GM23338 (cell line): ENCODE measurements around the gene CNTRL. TPM values are rescaled to one million over a fixed set of nuclear protein-coding genes. Genes with fewer than 3 reads are reported as not detected.

ENCODE experiments used
- ATAC-seq: fragments of 200-7000 bp; cut with Tn5 transposase; 3 replicates; pipeline ENCODE4 v1.9.1; 2020
- DNase-seq: peaks from one replicate; pipeline ENCODE4 v3.0.0-alpha.2; 2015; ENCODE audit warnings: low spot score
- H2AFZ ChIP-seq: fragments of 200-600 bp; sonication (generic); 2 replicates; pipeline ENCODE4 v1.8.0; 2016; ENCODE audit warnings: antibody characterized with exemption, mild to moderate bottlenecking, moderate library complexity
- H3F3A ChIP-seq: fragments of 200-600 bp; sonication (generic); replicated peaks from 2 replicates; pipeline ENCODE4 v1.8.0; 2017; ENCODE audit warnings: antibody characterized with exemption, mixed run types, low read depth
- H3K27ac ChIP-seq: fragments of 200-600 bp; sonication (generic); 2 replicates; pipeline ENCODE4 v1.6.1; 2016; ENCODE audit warnings: low read depth
- H3K27me3 ChIP-seq: fragments of 200-600 bp; sonication (generic); 2 replicates; pipeline ENCODE4 v1.8.0; 2016; ENCODE audit warnings: mild to moderate bottlenecking, mixed run types, moderate library complexity; ENCODE audit not compliant: insufficient read depth
- H3K36me3 ChIP-seq: fragments of 200-600 bp; sonication (generic); 2 replicates; pipeline ENCODE4 v1.8.0; 2016; ENCODE audit warnings: mild to moderate bottlenecking; ENCODE audit not compliant: insufficient read depth
- H3K4me1 ChIP-seq: fragments of 200-600 bp; sonication (generic); 2 replicates; pipeline ENCODE4 v1.8.0; 2016; ENCODE audit warnings: mild to moderate bottlenecking, moderate library complexity; ENCODE audit not compliant: insufficient read depth
- H3K4me2 ChIP-seq: fragments of 200-600 bp; sonication (generic); 2 replicates; pipeline ENCODE4 v1.7.1; 2017; ENCODE audit warnings: mixed run types
- H3K4me3 ChIP-seq: fragments of 200-600 bp; sonication (generic); 2 replicates; pipeline ENCODE4 v1.6.1; 2016; ENCODE audit warnings: mixed run types
- H3K79me2 ChIP-seq: fragments of 200-600 bp; sonication (generic); replicated peaks from 2 replicates; pipeline ENCODE4 v1.8.0; 2017; ENCODE audit warnings: mild to moderate bottlenecking; ENCODE audit not compliant: insufficient read depth
- H3K9me2 ChIP-seq: fragments of 200-600 bp; sonication (generic); 2 replicates; pipeline ENCODE4 v1.8.0; 2017; ENCODE audit not compliant: insufficient read depth
- H4K20me1 ChIP-seq: fragments of 200-600 bp; sonication (generic); replicated peaks from 2 replicates; pipeline ENCODE4 v1.8.0; 2017; ENCODE audit warnings: mild to moderate bottlenecking; ENCODE audit not compliant: insufficient read depth
- H3K27ac Mint-ChIP-seq: 2 replicates; pipeline ENCODE4 v1.8.0; 2020; ENCODE audit warnings: inconsistent platforms, mild to moderate bottlenecking, moderate library complexity, mixed read lengths
- H3K27me3 Mint-ChIP-seq: 3 replicates; pipeline ENCODE4 v1.8.0; 2022; ENCODE audit warnings: low read depth, mild to moderate bottlenecking, moderate library complexity, mixed read lengths, inconsistent platforms; ENCODE audit not compliant: insufficient read depth, poor library complexity
- H3K36me3 Mint-ChIP-seq: 3 replicates; pipeline ENCODE4 v1.8.0; 2021; ENCODE audit warnings: low read depth, mild to moderate bottlenecking, inconsistent platforms, moderate library complexity, mixed read lengths
- H3K4me1 Mint-ChIP-seq: 3 replicates; pipeline ENCODE4 v1.8.0; 2020; ENCODE audit warnings: mild to moderate bottlenecking, inconsistent platforms, mixed read lengths
- H3K4me3 Mint-ChIP-seq: 3 replicates; pipeline ENCODE4 v1.8.0; 2021; ENCODE audit warnings: moderate library complexity, mild to moderate bottlenecking, inconsistent platforms, mixed read lengths
- H3K9me3 Mint-ChIP-seq: 3 replicates; pipeline ENCODE4 v1.8.0; 2020; ENCODE audit warnings: moderate library complexity, mild to moderate bottlenecking, inconsistent platforms, mixed read lengths
- CREB1 ChIP-seq: fragments of 250-450 bp; sonication (Bioruptor Pico); IDR thresholded peaks from 2 replicates; pipeline ENCODE4 v1.5.0; 2020; ENCODE audit warnings: low read depth, mild to moderate bottlenecking, moderate library complexity
- CTCF ChIP-seq, 2 experiments: fragments of 200-600 bp in 1 of 2; sonication (generic) in 1 of 2; conservative IDR thresholded peaks; 2 replicates each; pipeline versions ENCODE4 v1.5.1 to v1.6.1; 2016 to 2017; ENCODE audit warnings: antibody characterized with exemption in 2 of 2, low read depth in 2 of 2, mild to moderate bottlenecking in 2 of 2, moderate library complexity in 1 of 2
- ETS1 ChIP-seq: IDR thresholded peaks from 2 replicates; pipeline ENCODE4 v1.6.1; 2016; ENCODE audit warnings: antibody characterized with exemption
- EZH2 ChIP-seq: fragments of 200-600 bp; sonication (generic); IDR thresholded peaks from one replicate; pipeline ENCODE4 v1.8.0; 2017; ENCODE audit warnings: antibody characterized with exemption, mild to moderate bottlenecking, low read depth; ENCODE audit not compliant: unreplicated experiment
- EZH2phosphoT487 ChIP-seq: fragments of 200-600 bp; sonication (generic); IDR thresholded peaks from one replicate; pipeline ENCODE4 v1.8.1; 2018; ENCODE audit warnings: antibody characterized with exemption; ENCODE audit not compliant: unreplicated experiment
- JUNB ChIP-seq: IDR thresholded peaks from one replicate; pipeline ENCODE4 v1.6.1; 2016; ENCODE audit warnings: antibody characterized with exemption; ENCODE audit not compliant: unreplicated experiment
- STAT1 ChIP-seq: IDR thresholded peaks from one replicate; pipeline ENCODE4 v1.6.1; 2016; ENCODE audit warnings: antibody characterized with exemption; ENCODE audit not compliant: unreplicated experiment
- ZNF331 ChIP-seq: fragments of 250-450 bp; sonication (Bioruptor Pico); IDR thresholded peaks from 2 replicates; pipeline ENCODE4 v1.5.0; 2020; ENCODE audit warnings: low read depth, mild to moderate bottlenecking, moderate library complexity
- polyA plus RNA-seq: library from polyadenylated mRNA; unstranded; fragments of >200 nt; fragmentation: Nextera tagmentation; extraction: Ambion mirVana; gene quantifications from 2 replicates; pipeline ENCODE4 v1.2.1, GENCODE V29; 2016
- total RNA-seq: library from RNA; depleted of rRNA; stranded (reverse); fragments of >200 nt; shearing (Covaris generic); gene quantifications from 2 replicates; pipeline ENCODE4 v1.2.3, GENCODE V29; 2014
- TF ChIP-seq, protein P1 (sequence below): IDR thresholded peaks from one replicate; pipeline ENCODE4 v1.6.1; 2018; ENCODE audit warnings: antibody characterized with exemption; ENCODE audit not compliant: unreplicated experiment

CNTRL gene
- total and polyA plus RNA-seq, 2 experiments from 2014 or later: 9.2 to 11.7 TPM

DNA sequence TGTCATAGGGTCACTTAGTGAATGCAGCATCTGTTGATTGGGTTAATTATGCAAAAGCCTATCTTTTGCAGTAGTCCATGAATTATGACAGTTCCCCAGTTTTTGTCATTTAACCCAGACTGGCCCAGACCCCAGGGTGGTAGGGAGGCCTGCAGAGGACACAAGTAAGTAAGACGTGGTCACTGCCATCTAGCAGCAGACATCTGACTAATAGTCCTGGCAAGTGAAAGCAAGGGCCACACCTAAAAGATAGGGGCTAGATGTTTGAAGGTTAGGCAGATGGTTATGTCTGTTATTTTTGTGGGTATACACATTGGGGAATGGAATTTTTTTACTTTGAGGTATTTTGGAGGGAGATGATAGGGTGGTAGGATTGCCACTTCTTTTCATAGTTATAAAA, 78.9 kb downstream of the CNTRL start (continued):
- TF ChIP-seq EZH2 (no peak), JUNB (no peak)

DNA sequence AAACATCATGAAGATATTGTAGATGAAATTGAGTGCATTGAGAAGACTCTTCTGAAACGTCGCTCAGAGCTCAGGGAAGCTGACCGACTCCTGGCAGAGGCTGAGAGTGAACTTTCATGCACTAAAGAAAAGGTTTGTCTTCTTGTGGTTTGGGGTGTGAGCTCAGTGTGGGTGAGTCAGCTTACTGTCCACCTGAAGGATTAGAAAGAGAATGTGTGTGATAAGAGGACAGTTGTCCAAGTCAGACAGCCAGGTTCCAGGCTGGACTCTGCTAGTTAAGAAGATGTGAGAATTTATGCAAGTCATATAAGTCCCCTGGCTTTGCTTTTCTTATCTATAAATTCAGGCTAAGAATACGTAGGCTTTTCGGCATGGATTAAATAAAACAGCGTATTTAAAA, 80.0 kb downstream of the CNTRL start:
- Histone ChIP-seq H2AFZ (no peak overlapping the region), H3K4me2 (no peak overlapping the region), H3F3A (no peaks in the 10 kb centered on the region), H3K79me2 (no peaks in the 10 kb centered on the region), H3K4me3 (no peak overlapping the region), H3K4me1 (no peaks in the 10 kb centered on the region), H3K27me3 (no peaks in the 10 kb centered on the region), H3K36me3 (no peaks in the 10 kb centered on the region), H3K27ac (no peak overlapping the region), H3K9me2 (no peaks in the 10 kb centered on the region), H4K20me1 (no peaks in the 10 kb centered on the region)
- H3K36me3 Mint-ChIP-seq: peaks cover 13% of the 10 kb centered on the region; the same call in 1 of the 3 replicates
- H3K27ac Mint-ChIP-seq: no peak overlapping the region
- ATAC-seq (no peak), DNase-seq (no peak)
- no peaks in the 10 kb centered on the region for H3K9me3 Mint-ChIP-seq
- H3K4me3 Mint-ChIP-seq: no peak overlapping the region
- H3K27me3 Mint-ChIP-seq: no peaks in the 10 kb centered on the region
- TF ChIP-seq ETS1: no peak
- no peak for TF ChIP-seq CREB1 (CRISPR knock-in tag)
- no peak for TF ChIP-seq EZH2phosphoT487
- TF ChIP-seq CTCF (conservative IDR thresholded peaks at IDR 0.05; ENCODE audit: low read depth in 2 of 2): no peak
- peaks cover 11% of the 10 kb centered on the region for H3K4me1 Mint-ChIP-seq

DNA sequence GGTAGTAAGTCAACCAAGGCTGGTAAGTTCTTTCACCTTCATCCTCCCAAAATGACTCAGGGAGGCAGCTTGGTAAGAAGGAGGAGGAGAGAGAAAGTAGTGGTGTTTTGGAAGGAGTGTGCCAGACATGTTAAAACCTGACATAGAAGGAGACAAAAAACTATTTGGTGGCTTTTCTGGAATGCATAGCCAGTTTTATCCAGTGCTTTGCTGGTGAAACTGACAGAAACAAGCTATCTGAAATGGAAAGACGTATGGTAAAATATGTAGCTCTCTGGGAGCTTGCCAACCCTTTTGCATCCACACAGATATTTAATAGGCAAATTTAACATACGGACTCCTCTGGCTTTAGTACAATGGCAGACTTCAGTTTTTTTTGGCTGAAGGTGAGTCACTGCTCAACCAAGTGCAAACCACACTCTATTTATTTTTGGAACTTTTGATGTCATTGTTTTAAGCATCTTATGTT, 81.5 kb downstream of the CNTRL start:
- no peaks in the 10 kb centered on the region for H4K20me1 ChIP-seq
- H3K36me3 ChIP-seq: no peaks in the 10 kb centered on the region
- no peaks in the 10 kb centered on the region for H3K4me1 ChIP-seq
- no peak overlapping the region for H3K4me2 ChIP-seq
- no peaks in the 10 kb centered on the region for H3F3A ChIP-seq
- Mint-ChIP-seq H3K27ac (no peak overlapping the region), H3K4me1 (peaks cover 5% of the 10 kb centered on the region; the same call in 2 of the 3 replicates), H3K9me3 (no peaks in the 10 kb centered on the region), H3K36me3 (peaks cover 7% of the 10 kb centered on the region; the same call in 1 of the 3 replicates), H3K27me3 (no peaks in the 10 kb centered on the region), H3K4me3 (no peak overlapping the region)
- H3K27me3 ChIP-seq: no peaks in the 10 kb centered on the region
- H3K27ac ChIP-seq: no peak overlapping the region
- no peaks in the 10 kb centered on the region for H3K79me2 ChIP-seq
- no peaks in the 10 kb centered on the region for H3K9me2 ChIP-seq
- H3K4me3 ChIP-seq: no peak overlapping the region
- no peak overlapping the region for H2AFZ ChIP-seq
- DNase-seq (no peak), ATAC-seq (no peak)
- TF ChIP-seq CTCF (conservative IDR thresholded peaks at IDR 0.05; ENCODE audit: low read depth in 2 of 2) (no peak), ETS1 (no peak), STAT1 (no peak), ZNF331 (CRISPR knock-in tag) (no peak), JUNB (no peak), EZH2 (no peak)
- TF ChIP-seq, protein P1, sequence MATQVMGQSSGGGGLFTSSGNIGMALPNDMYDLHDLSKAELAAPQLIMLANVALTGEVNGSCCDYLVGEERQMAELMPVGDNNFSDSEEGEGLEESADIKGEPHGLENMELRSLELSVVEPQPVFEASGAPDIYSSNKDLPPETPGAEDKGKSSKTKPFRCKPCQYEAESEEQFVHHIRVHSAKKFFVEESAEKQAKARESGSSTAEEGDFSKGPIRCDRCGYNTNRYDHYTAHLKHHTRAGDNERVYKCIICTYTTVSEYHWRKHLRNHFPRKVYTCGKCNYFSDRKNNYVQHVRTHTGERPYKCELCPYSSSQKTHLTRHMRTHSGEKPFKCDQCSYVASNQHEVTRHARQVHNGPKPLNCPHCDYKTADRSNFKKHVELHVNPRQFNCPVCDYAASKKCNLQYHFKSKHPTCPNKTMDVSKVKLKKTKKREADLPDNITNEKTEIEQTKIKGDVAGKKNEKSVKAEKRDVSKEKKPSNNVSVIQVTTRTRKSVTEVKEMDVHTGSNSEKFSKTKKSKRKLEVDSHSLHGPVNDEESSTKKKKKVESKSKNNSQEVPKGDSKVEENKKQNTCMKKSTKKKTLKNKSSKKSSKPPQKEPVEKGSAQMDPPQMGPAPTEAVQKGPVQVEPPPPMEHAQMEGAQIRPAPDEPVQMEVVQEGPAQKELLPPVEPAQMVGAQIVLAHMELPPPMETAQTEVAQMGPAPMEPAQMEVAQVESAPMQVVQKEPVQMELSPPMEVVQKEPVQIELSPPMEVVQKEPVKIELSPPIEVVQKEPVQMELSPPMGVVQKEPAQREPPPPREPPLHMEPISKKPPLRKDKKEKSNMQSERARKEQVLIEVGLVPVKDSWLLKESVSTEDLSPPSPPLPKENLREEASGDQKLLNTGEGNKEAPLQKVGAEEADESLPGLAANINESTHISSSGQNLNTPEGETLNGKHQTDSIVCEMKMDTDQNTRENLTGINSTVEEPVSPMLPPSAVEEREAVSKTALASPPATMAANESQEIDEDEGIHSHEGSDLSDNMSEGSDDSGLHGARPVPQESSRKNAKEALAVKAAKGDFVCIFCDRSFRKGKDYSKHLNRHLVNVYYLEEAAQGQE: no peak
